NOMO-1 treated with dmso at 0.1 percent for 144 hours (cell line): ENCODE results near the gene CENATAC.
"Not testable (repeated sequence)": the region's sequence is repeated elsewhere in the genome, so short reads cannot be mapped to it uniquely, and the experiment has no call there.

Source experiments
- DNase-seq: peaks from one replicate; lab custom pipeline; 2025; ENCODE audit not compliant: unreplicated experiment; lab: John Stamatoyannopoulos, UW

Gene CENATAC

GRCh38 chr11:119025978-119026766 lies 28.2 kb downstream of the CENATAC start:
- DNase-seq: no peak

- DNase-seq: no peak
Measured at GRCh38 chr11:119026970-119027369, 29.0 kb downstream of the CENATAC start.

- DNase-seq: no peak
Measured at GRCh38 chr11:119027561-119028345, 29.8 kb downstream of the CENATAC start.

- DNase-seq: no peak
Measured at GRCh38 chr11:119028346-119029068, 30.6 kb downstream of the CENATAC start.

GRCh38 chr11:119029069-119029339 lies 31.1 kb downstream of the CENATAC start:
- no peak for DNase-seq

- DNase-seq: no peak
Measured at GRCh38 chr11:119029340-119030028, 31.5 kb downstream of the CENATAC start.

- no peak for DNase-seq
Measured at GRCh38 chr11:119030029-119030328, 32.0 kb downstream of the CENATAC start.

- peak; percentile 95 for DNase-seq
Measured at GRCh38 chr11:119030329-119031047, 32.5 kb downstream of the CENATAC start, which contains the start of gene SLC37A4. TSS of gene SLC37A4 (minus strand) at chr11:119030877.

- no peak for DNase-seq
Measured at GRCh38 chr11:119031912-119032280, 34.0 kb downstream of the CENATAC start.

- not testable (repeated sequence) for DNase-seq
Measured at GRCh38 chr11:119033421-119033820, 35.5 kb downstream of the CENATAC start.

- no peak for DNase-seq
Measured at GRCh38 chr11:119034813-119035212, 36.9 kb downstream of the CENATAC start.

- DNase-seq: no peak
Measured at GRCh38 chr11:119038884-119039283, 40.9 kb downstream of the CENATAC start.

- not testable (repeated sequence) for DNase-seq
Measured at GRCh38 chr11:119039471-119039870, 41.5 kb downstream of the CENATAC start.

GRCh38 chr11:119041821-119042514 lies 44.0 kb downstream of the CENATAC start:
- no peak for DNase-seq

GRCh38 chr11:119042927-119043326 lies 45.0 kb downstream of the CENATAC start:
- no peak for DNase-seq

- no peak for DNase-seq
Measured at GRCh38 chr11:119044708-119045107, 46.8 kb downstream of the CENATAC start.

GRCh38 chr11:119046489-119046888 lies 48.6 kb downstream of the CENATAC start:
- no peak for DNase-seq

GRCh38 chr11:119047205-119047604 lies 49.3 kb downstream of the CENATAC start:
- no peak for DNase-seq

- DNase-seq: no peak
Measured at GRCh38 chr11:119048644-119049043, 50.7 kb downstream of the CENATAC start.

GRCh38 chr11:119049081-119049480 lies 51.1 kb downstream of the CENATAC start:
- DNase-seq: no peak
